Testis (tissue), 3 donors: Measurements from ENCODE around the gene RGS17. TPM values are rescaled to one million over a fixed set of nuclear protein-coding genes. Genes with fewer than 3 reads are reported as not detected.

Experiments used
- DNase-seq: peaks from one replicate; pipeline ENCODE4 v3.0.0-alpha.2; 2019
- H3K27ac ChIP-seq, 2 donors: fragments of 200-600 bp; sonication (generic); one replicate each; pipeline ENCODE4 v1.5.1; 2019
- H3K27me3 ChIP-seq: fragments of 200-600 bp; sonication (generic); one replicate; pipeline ENCODE4 v1.5.1; 2019
- H3K36me3 ChIP-seq: fragments of 200-600 bp; sonication (generic); one replicate; pipeline ENCODE4 v1.5.1; 2017; ENCODE audit warnings: low read depth; ENCODE audit errors: missing control alignments
- H3K4me1 ChIP-seq: fragments of 200-600 bp; sonication (generic); one replicate; pipeline ENCODE4 v1.5.1; 2019
- H3K4me3 ChIP-seq, 2 donors: fragments of 200-600 bp; sonication (generic); one replicate each; pipeline ENCODE4 v1.5.1; 2017 to 2019
- H3K9me3 ChIP-seq: fragments of 200-600 bp; sonication (generic); one replicate; pipeline ENCODE4 v1.5.1; 2017
- CTCF ChIP-seq, 3 experiments: fragments of 450-650 bp in 2 of 3; fragments of 200-600 bp in 1 of 3; sonication (generic) in 1 of 3; IDR thresholded peaks; one replicate each; pipeline ENCODE4 v1.5.1; 2016 to 2019; ENCODE audit warnings: antibody characterized with exemption in 3 of 3, mild to moderate bottlenecking in 2 of 3, moderate library complexity in 1 of 3
- POLR2A ChIP-seq: fragments of 450-650 bp; IDR thresholded peaks from one replicate; pipeline ENCODE4 v1.6.1; 2017; ENCODE audit warnings: antibody characterized with exemption, mild to moderate bottlenecking, moderate library complexity
- WGBS, 2 donors: methylation state at CpG; one replicate each; pipeline ENCODE4 v1.1.5; 2018; 5-methylcytosine and 5-hydroxymethylcytosine counted together
- intact Hi-C: fragments of 100-400 bp; cut with DNase I; formaldehyde crosslinking; loops from one replicate; pipeline ENCODE4 v1.15.1; 2023; ENCODE audit warnings: low total_unique reads
- polyA plus RNA-seq: library from polyadenylated mRNA; stranded (reverse); fragments of 350-450 nt; fragmentation: Illumina TruSeq; extraction: RNeasy Lipid Tissue Mini Kit (QIAGEN cat#74804); gene quantifications from one replicate; pipeline ENCODE4 v1.2.3, GENCODE V29; 2014; ENCODE audit warnings: low read depth, low replicate concordance; ENCODE audit not compliant: insufficient read depth
- total RNA-seq, 2 donors: library from RNA; depleted of rRNA; stranded (reverse); fragments of >200 nt; gene quantifications; one replicate each; pipeline ENCODE4 v1.2.3, GENCODE V29; 2016

The RGS17 gene
- total and polyA plus RNA-seq, 3 donors from 2014 or later = 0.65 to 4.5 (median 3.1) TPM

- Histone ChIP-seq H3K36me3 (no peaks in the 10 kb centered on the region), H3K27me3 (no peaks in the 10 kb centered on the region), H3K4me1 (no peaks in the 10 kb centered on the region), H3K27ac (no peak overlapping the region), H3K9me3 (no peaks in the 10 kb centered on the region), H3K4me3 (no peak overlapping the region)
- intact Hi-C loops = no loop called here
- no peak for DNase-seq
- TF ChIP-seq CTCF (IDR thresholded peaks at IDR 0.05) (no peak), POLR2A (no peak)
These were observed 47.2 kb downstream of the RGS17 start for GRCh38 chr6:153083869-153084268.

GRCh38 chr6:153081914-153082313, 49.2 kb downstream of the RGS17 start:
- no peaks in the 10 kb centered on the region for H3K9me3 ChIP-seq
- H3K4me1 ChIP-seq = no peaks in the 10 kb centered on the region
- H3K27ac ChIP-seq = no peak overlapping the region
- H3K27me3 ChIP-seq = no peaks in the 10 kb centered on the region
- WGBS, 2 donors = 93% methylated on average over 2 of the region's 2 CpGs
- no peak for DNase-seq
- no peak for TF ChIP-seq POLR2A
- no peak for TF ChIP-seq CTCF (IDR thresholded peaks at IDR 0.05)
- no peaks in the 10 kb centered on the region for H3K36me3 ChIP-seq
- intact Hi-C loops = no loop called here
- H3K4me3 ChIP-seq = no peak overlapping the region

- H3K9me3 ChIP-seq = no peaks in the 10 kb centered on the region
- no peaks in the 10 kb centered on the region for H3K4me1 ChIP-seq
- no peak for DNase-seq
- no peaks in the 10 kb centered on the region for H3K36me3 ChIP-seq
- TF ChIP-seq POLR2A (no peak), CTCF (IDR thresholded peaks at IDR 0.05) (no peak)
- 94% methylated on average over 5 of the region's 5 CpGs for WGBS, 2 donors
- no peaks in the 10 kb centered on the region for H3K27me3 ChIP-seq
- no peak overlapping the region for H3K4me3 ChIP-seq
- H3K27ac ChIP-seq = no peak overlapping the region
- intact Hi-C loops = no loop called here
These were observed 54.7 kb downstream of the RGS17 start for GRCh38 chr6:153076431-153076830.

- intact Hi-C loops = no loop called here
- no peak overlapping the region for H3K27ac ChIP-seq
- H3K9me3 ChIP-seq = no peaks in the 10 kb centered on the region
- 45 to 57% methylated on average over 3 of the region's 3 CpGs for WGBS, 2 donors
- H3K36me3 ChIP-seq = no peaks in the 10 kb centered on the region
- TF ChIP-seq CTCF (IDR thresholded peaks at IDR 0.05) (no peak), POLR2A (no peak)
- no peak overlapping the region for H3K4me3 ChIP-seq
- H3K27me3 ChIP-seq = no peaks in the 10 kb centered on the region
- DNase-seq = peak; percentile 33
- H3K4me1 ChIP-seq = no peaks in the 10 kb centered on the region
These were observed 56.3 kb downstream of the RGS17 start for GRCh38 chr6:153074761-153075160.

- Histone ChIP-seq H3K4me1 (no peaks in the 10 kb centered on the region), H3K4me3 (no peak overlapping the region), H3K27me3 (no peaks in the 10 kb centered on the region), H3K27ac (no peak overlapping the region), H3K36me3 (no peaks in the 10 kb centered on the region), H3K9me3 (no peaks in the 10 kb centered on the region)
- intact Hi-C loops = no loop called here
- 62 to 72% methylated on average over 4 of the region's 4 CpGs for WGBS, 2 donors
- TF ChIP-seq CTCF (IDR thresholded peaks at IDR 0.05) = no peak
- no peak for TF ChIP-seq POLR2A
- no peak for DNase-seq
These were observed 57.2 kb downstream of the RGS17 start for GRCh38 chr6:153073841-153074240.
